Keratinocyte (primary cell): Measurements from ENCODE around the gene GSTT4. TPM values are rescaled to one million over a fixed set of nuclear protein-coding genes. Genes with fewer than 3 reads are reported as not detected.

Source experiments
- DNase-seq: peaks from one replicate; pipeline ENCODE4 v3.0.0-alpha.2; 2011; ENCODE audit warnings: low read depth, missing footprints, low spot score
- FAIRE-seq: peaks from 2 replicates; lab custom pipeline; 2011; peaks lifted over from hg19 to GRCh38; lab: Jason Lieb, UNC
- H2AFZ ChIP-seq: 2 replicates; pipeline ENCODE4 v1.6.0; 2012; ENCODE audit warnings: low read length, control low read depth, inconsistent platforms; ENCODE audit not compliant: control insufficient read depth
- H3K27ac ChIP-seq: 2 replicates; pipeline ENCODE4 v1.5.1; 2011; ENCODE audit warnings: low read length; ENCODE audit not compliant: control insufficient read depth, insufficient read depth
- H3K27me3 ChIP-seq: 3 replicates; pipeline ENCODE4 v1.6.0; 2011; ENCODE audit warnings: low read length; ENCODE audit not compliant: control insufficient read depth, insufficient read depth; ENCODE audit errors: extremely low read depth
- H3K36me3 ChIP-seq, 2 experiments: 2 replicates in 1 of 2; 3 replicates in 1 of 2; pipeline ENCODE4 v1.5.1; 2011; ENCODE audit warnings: low read length in 2 of 2, mild to moderate bottlenecking in 1 of 2; ENCODE audit not compliant: control insufficient read depth in 2 of 2, insufficient read depth in 2 of 2; ENCODE audit errors: extremely low read depth in 1 of 2
- H3K4me1 ChIP-seq: 3 replicates; pipeline ENCODE4 v1.5.1; 2011; ENCODE audit warnings: low read length; ENCODE audit not compliant: control insufficient read depth, insufficient read depth; ENCODE audit errors: extremely low read depth
- H3K4me2 ChIP-seq: 3 replicates; pipeline ENCODE4 v1.6.0; 2011; ENCODE audit warnings: low read depth, low read length; ENCODE audit not compliant: control insufficient read depth, insufficient read depth; ENCODE audit errors: extremely low read depth
- H3K4me3 ChIP-seq, 3 experiments: fragments of 200-600 bp in 1 of 3; sonication (generic) in 1 of 3; 2 replicates in 2 of 3; 3 replicates in 1 of 3; pipeline ENCODE4 v1.5.1; 2011 to 2016; ENCODE audit warnings: low read length in 3 of 3, mild to moderate bottlenecking in 3 of 3, control low read depth in 2 of 3, inconsistent platforms in 1 of 3, low read depth in 1 of 3, mixed read lengths in 1 of 3, mixed run types in 1 of 3, moderate library complexity in 1 of 3; ENCODE audit not compliant: control insufficient read depth in 2 of 3, insufficient read depth in 2 of 3; ENCODE audit errors: extremely low read depth in 1 of 3
- H3K79me2 ChIP-seq: 2 replicates; pipeline ENCODE4 v1.6.0; 2012; ENCODE audit warnings: low read length; ENCODE audit not compliant: control insufficient read depth, insufficient read depth
- H3K9ac ChIP-seq: 3 replicates; pipeline ENCODE4 v1.6.0; 2011; ENCODE audit warnings: low read length; ENCODE audit not compliant: control insufficient read depth, insufficient read depth; ENCODE audit errors: extremely low read depth
- H3K9me1 ChIP-seq: 3 replicates; pipeline ENCODE4 v1.6.0; 2011; ENCODE audit warnings: low read length; ENCODE audit not compliant: control insufficient read depth, insufficient read depth; ENCODE audit errors: extremely low read depth
- H3K9me3 ChIP-seq: 2 replicates; pipeline ENCODE4 v1.5.1; 2012; ENCODE audit warnings: low read depth, low read length; ENCODE audit not compliant: control insufficient read depth
- H4K20me1 ChIP-seq: 3 replicates; pipeline ENCODE4 v1.6.0; 2011; ENCODE audit warnings: low read length; ENCODE audit not compliant: control insufficient read depth, insufficient read depth; ENCODE audit errors: extremely low read depth
- CTCF ChIP-seq, 3 experiments: IDR thresholded peaks in 1 of 3; conservative IDR thresholded peaks in 1 of 3; optimal IDR thresholded peaks in 1 of 3; 2 replicates in 2 of 3; 3 replicates in 1 of 3; pipeline versions ENCODE3 to v1.5.1; 2011; ENCODE audit warnings: low read length in 3 of 3, mild to moderate bottlenecking in 3 of 3, moderate library complexity in 2 of 3, control low read depth in 1 of 3, inconsistent platforms in 1 of 3; ENCODE audit not compliant: insufficient read depth in 2 of 3; ENCODE audit errors: extremely low read depth in 1 of 3
- EZH2 ChIP-seq: IDR thresholded peaks from one replicate; pipeline ENCODE4 v1.6.1; 2012; ENCODE audit warnings: inconsistent platforms, mild to moderate bottlenecking, low read length, moderate library complexity
- dilution Hi-C: fragments of 300-500 bp; cut with MboI; formaldehyde crosslinking; loops from one replicate; pipeline ENCODE4 v1.7.0; 2020; ENCODE audit warnings: low sequenced_read_pairs; ENCODE audit not compliant: extremely low pct_ligation_motif_present
- polyA plus RNA-seq, 5 experiments: library from polyadenylated mRNA; depleted of rRNA in 3 of 5; stranded (reverse) in 3 of 5; stranded (forward) in 1 of 5; unstranded in 1 of 5; fragments of >200 nt; gene quantifications; 1 replicate in 1 of 5; 2 replicates in 3 of 5; 3 replicates in 1 of 5; pipeline versions ENCODE4 v1.2.1 to v1.2.3, GENCODE V29; 2011 to 2012; ENCODE audit warnings: missing spikeins in 2 of 5, low read depth in 1 of 5, low replicate concordance in 1 of 5

Gene GSTT4
- polyA plus RNA-seq, 1 donor (not counting 4 experiments of a cell fraction or from before 2014, with no cell fraction given) = not detected

- no peak for FAIRE-seq
Measured at GRCh38 chr22:24011735-24012068, 6.4 kb upstream of the GSTT4 start.

GRCh38 chr22:24010018-24010391 is 4.8 kb upstream of the GSTT4 start:
- Histone ChIP-seq H3K9me1 (no peaks in the 10 kb centered on the region), H3K9me3 (no peaks in the 10 kb centered on the region), H4K20me1 (no peaks in the 10 kb centered on the region), H2AFZ (no peak overlapping the region), H3K79me2 (peaks cover 37% of the 10 kb centered on the region), H3K27ac (no peak overlapping the region), H3K4me2 (no peak overlapping the region), H3K4me3 (no peak overlapping the region), H3K27me3 (no peaks in the 10 kb centered on the region), H3K36me3 (no peaks in the 10 kb centered on the region), H3K4me1 (no peaks in the 10 kb centered on the region), H3K9ac (no peak overlapping the region)
- TF ChIP-seq EZH2 (no peak), CTCF (optimal IDR thresholded peaks at IDR 0.05 in 1 of 3, IDR thresholded peaks at IDR 0.05 in 1 of 3, conservative IDR thresholded peaks at IDR 0.05 in 1 of 3; ENCODE audit: extremely low read depth in 1 of 3, insufficient read depth in 2 of 3, low read length in 3 of 3) (no peak)
- dilution Hi-C loops = no loop called here
- FAIRE-seq (no peak), DNase-seq (no peak)

More at GRCh38 chr22:24011735-24012068, 6.4 kb upstream of the GSTT4 start:
- Histone ChIP-seq H3K9me1 (no peaks in the 10 kb centered on the region), H2AFZ (peak overlapping the region; percentile 93), H3K79me2 (peaks cover 51% of the 10 kb centered on the region), H3K4me2 (peak overlapping the region; percentile 63), H4K20me1 (no peaks in the 10 kb centered on the region), H3K36me3 (no peaks in the 10 kb centered on the region), H3K4me1 (no peaks in the 10 kb centered on the region), H3K9me3 (no peaks in the 10 kb centered on the region), H3K27ac (peak overlapping the region; percentile 83), H3K9ac (peak overlapping the region; percentile 86), H3K4me3 (peak overlapping the region; percentile 94 to 99 (median 95)), H3K27me3 (no peaks in the 10 kb centered on the region)
- no peak for DNase-seq
- TF ChIP-seq CTCF (optimal IDR thresholded peaks at IDR 0.05 in 1 of 3, IDR thresholded peaks at IDR 0.05 in 1 of 3, conservative IDR thresholded peaks at IDR 0.05 in 1 of 3; ENCODE audit: extremely low read depth in 1 of 3, insufficient read depth in 2 of 3, low read length in 3 of 3) (no peak), EZH2 (no peak)
- dilution Hi-C loops = no loop called here
